HepG2 (cell line): Measurements from ENCODE around the gene CNOT8. TPM values are rescaled to one million over a fixed set of nuclear protein-coding genes. Genes with fewer than 3 reads are reported as not detected.

Source experiments
- ATAC-seq: fragments of 200-7000 bp; cut with Tn5 transposase; 3 replicates; pipeline ENCODE4 v1.9.1; 2020; ENCODE audit warnings: mild to moderate bottlenecking, moderate library complexity
- Bru-seq: library from RNA; stranded (reverse); fragments of 400-500 nt; gene quantifications from one replicate; lab custom pipeline; 2021; lab: Mats Ljungman, UMichigan
- BruChase-seq, 2 experiments: library from RNA; stranded (reverse); fragments of 400-500 nt; gene quantifications; one replicate each; lab custom pipeline; 2021; lab: Mats Ljungman, UMichigan
- BruUV-seq: library from RNA; stranded (reverse); fragments of 400-500 nt; replicated peaks from 2 replicates; lab custom pipeline; 2021; lab: Mats Ljungman, UMichigan
- CTCF ChIA-PET: fragments of 300-600 bp; formaldehyde crosslinking; extraction: SDS; loops from one replicate; lab custom pipeline; 2021; ENCODE audit warnings: low total read pairs, inconsistent platforms, low intra/inter-chr PET ratio; lab: Yijun Ruan, JAX
- POLR2A ChIA-PET: fragments of 350-600 bp; sonication (Branson Sonifier 250); formaldehyde crosslinking; loops from one replicate; lab custom pipeline; 2020; ENCODE audit warnings: antibody characterized with exemption, inconsistent platforms; lab: Yijun Ruan, JAX
- DNase-seq: peaks from one replicate; pipeline ENCODE4 v3.0.0-alpha.2; 2015; ENCODE audit warnings: low spot score
- FAIRE-seq: peaks from 3 replicates; lab custom pipeline; 2011; peaks lifted over from hg19 to GRCh38; lab: Jason Lieb, UNC
- H2AFZ ChIP-seq: one replicate; pipeline ENCODE4 v1.6.1; 2011; ENCODE audit warnings: low read length, inconsistent platforms
- H3K27ac ChIP-seq: fragments of 300-600 bp; 3 replicates; pipeline ENCODE4 v1.8.0; 2011; ENCODE audit warnings: mixed run types, mild to moderate bottlenecking, mixed read lengths, low read length, inconsistent platforms; ENCODE audit not compliant: insufficient read depth; ENCODE audit errors: extremely low read length
- H3K27me3 ChIP-seq, 2 experiments: fragments of 200-600 bp in 1 of 2; 2 replicates in 1 of 2; 3 replicates in 1 of 2; pipeline versions ENCODE4 v1.6.0 to v1.8.0; 2011; ENCODE audit warnings: low read length in 2 of 2, mild to moderate bottlenecking in 2 of 2, moderate library complexity in 2 of 2, inconsistent platforms in 1 of 2; ENCODE audit not compliant: insufficient read depth in 2 of 2, control insufficient read depth in 1 of 2
- H3K36me3 ChIP-seq, 2 experiments: fragments of 200-600 bp in 1 of 2; replicated peaks in 1 of 2; 2 replicates in 1 of 2; 3 replicates in 1 of 2; pipeline versions ENCODE4 v1.5.1 to v1.8.0; 2011; ENCODE audit warnings: low read length in 2 of 2, inconsistent platforms in 1 of 2; ENCODE audit not compliant: insufficient read depth in 2 of 2, control insufficient read depth in 1 of 2
- H3K4me1 ChIP-seq: 2 replicates; pipeline ENCODE4 v1.5.1; 2012; ENCODE audit warnings: low read length, inconsistent platforms; ENCODE audit not compliant: insufficient read depth
- H3K4me2 ChIP-seq: 2 replicates; pipeline ENCODE4 v1.6.0; 2011; ENCODE audit warnings: low read depth, low read length, inconsistent platforms
- H3K4me3 ChIP-seq, 3 experiments: fragments of 200-600 bp in 1 of 3; sonication (generic), shearing (Covaris generic) in 1 of 3; replicated peaks in 1 of 3; 2 replicates each; pipeline ENCODE4 v1.5.1; 2011 to 2016; ENCODE audit warnings: low read length in 3 of 3, inconsistent platforms in 2 of 3, low read depth in 2 of 3, mild to moderate bottlenecking in 2 of 3, control low read depth in 1 of 3, mixed read lengths in 1 of 3; ENCODE audit not compliant: insufficient read depth in 1 of 3
- H3K79me2 ChIP-seq: one replicate; pipeline ENCODE4 v1.6.1; 2011; ENCODE audit warnings: low read length, inconsistent platforms; ENCODE audit not compliant: insufficient read depth
- H3K9ac ChIP-seq: 2 replicates; pipeline ENCODE4 v1.6.0; 2011; ENCODE audit warnings: mild to moderate bottlenecking, low read depth, low read length, inconsistent platforms; ENCODE audit not compliant: insufficient read depth
- H3K9me3 ChIP-seq: 2 replicates; pipeline ENCODE4 v1.5.1; 2012; ENCODE audit warnings: mild to moderate bottlenecking, low read length
- H4K20me1 ChIP-seq: 2 replicates; pipeline ENCODE4 v1.6.0; 2011; ENCODE audit warnings: inconsistent platforms, mild to moderate bottlenecking, low read length, moderate library complexity; ENCODE audit not compliant: insufficient read depth
- ARID2 ChIP-seq: sonication (generic); formaldehyde crosslinking; IDR thresholded peaks from 2 replicates; pipeline ENCODE4 v1.8.1; 2022; ENCODE audit warnings: mild to moderate bottlenecking, missing genetic modification reagents, borderline replicate concordance
- BORCS8-MEF2B ChIP-seq: sonication (generic); formaldehyde crosslinking; IDR thresholded peaks from 2 replicates; pipeline ENCODE4 v1.8.0; 2022; ENCODE audit warnings: mild to moderate bottlenecking, missing genetic modification reagents
- KAT8 ChIP-seq: IDR thresholded peaks from 2 replicates; pipeline ENCODE4 v1.6.1; 2016; ENCODE audit warnings: missing genetic modification reagents, missing compliant biosample characterization
- LCORL ChIP-seq, 2 experiments: fragments of 450-650 bp in 1 of 2; sonication (generic) in 1 of 2; formaldehyde crosslinking in 1 of 2; IDR thresholded peaks; 2 replicates each; pipeline versions ENCODE4 v1.5.0 to v1.6.1; 2017 to 2020; ENCODE audit warnings: antibody characterized with exemption in 1 of 2, missing genetic modification reagents in 1 of 2
- POLR2A ChIP-seq, 2 experiments: IDR thresholded peaks; 2 replicates each; pipeline ENCODE4 v1.6.1; 2011; ENCODE audit warnings: low read depth in 2 of 2, low read length in 2 of 2, mild to moderate bottlenecking in 1 of 2, moderate library complexity in 1 of 2; ENCODE audit not compliant: insufficient read depth in 1 of 2
- RAD21 ChIP-seq: fragments of 450-650 bp; formaldehyde crosslinking; IDR thresholded peaks from 2 replicates; pipeline ENCODE4 v1.5.0; 2020; ENCODE audit warnings: mild to moderate bottlenecking
- TARDBP ChIP-seq: sonication (generic); formaldehyde crosslinking; IDR thresholded peaks from 2 replicates; pipeline ENCODE4 v1.8.0; 2022; ENCODE audit warnings: mild to moderate bottlenecking, missing genetic modification reagents
- ZBTB20 ChIP-seq: sonication (generic); formaldehyde crosslinking; IDR thresholded peaks from 2 replicates; pipeline ENCODE4 v1.8.1; 2023; ENCODE audit warnings: missing genetic modification reagents, low read depth, mild to moderate bottlenecking, borderline replicate concordance
- ZBTB42 ChIP-seq: sonication (generic); formaldehyde crosslinking; IDR thresholded peaks from 2 replicates; pipeline ENCODE4 v1.5.0; 2020; ENCODE audit warnings: mild to moderate bottlenecking, missing genetic modification reagents
- ZNF335 ChIP-seq: sonication (generic); formaldehyde crosslinking; IDR thresholded peaks from 2 replicates; pipeline ENCODE4 v1.4.0; 2020; ENCODE audit warnings: missing genetic modification reagents
- ZNF619 ChIP-seq: sonication (generic); formaldehyde crosslinking; IDR thresholded peaks from 2 replicates; pipeline ENCODE4 v1.4.0; 2020; ENCODE audit warnings: mild to moderate bottlenecking, missing genetic modification reagents
- ZNF724P ChIP-seq: sonication (generic); formaldehyde crosslinking; IDR thresholded peaks from 2 replicates; pipeline ENCODE4 v1.8.0; 2022; ENCODE audit warnings: missing genetic modification reagents, borderline replicate concordance
- ZSCAN30 ChIP-seq: sonication (generic); formaldehyde crosslinking; IDR thresholded peaks from 2 replicates; pipeline ENCODE4 v1.5.0; 2020; ENCODE audit warnings: mild to moderate bottlenecking, missing genetic modification reagents
- WGBS: methylation state at CpG from one replicate; pipeline ENCODE4 v1.1.6; 2017; ENCODE audit warnings: low lambda C conversion rate; 5-methylcytosine and 5-hydroxymethylcytosine counted together
- in situ Hi-C: cut with HindIII; loops from 2 replicates; pipeline ENCODE4 v1.10.0; 2017; ENCODE audit warnings: low pct_unique_long_range_greater_than_20kb; ENCODE audit not compliant: extremely low pct_ligation_motif_present
- intact Hi-C: fragments of 100-400 bp; cut with micrococcal nuclease; formaldehyde crosslinking; loops from one replicate; pipeline ENCODE4 v1.10.0; 2022; ENCODE audit not compliant: unreplicated experiment
- long read RNA-seq, 2 experiments: library from RNA in 1 of 2; library from polyadenylated mRNA in 1 of 2; stranded (forward) in 1 of 2; unstranded in 1 of 2; transcript quantifications; one replicate each; pipeline ENCODE4 v2.0.0, GENCODE V29; 2019 to 2022
- polyA minus RNA-seq, 3 experiments: library from RNA; depleted of rRNA, polyadenylated mRNA; stranded (reverse); fragments of >200 nt; gene quantifications; 2 replicates each; pipeline ENCODE4 v1.2.3, GENCODE V29; 2011; ENCODE audit warnings: low replicate concordance in 1 of 3
- polyA plus RNA-seq, 8 experiments: library from polyadenylated mRNA; depleted of rRNA in 3 of 8; stranded (reverse) in 7 of 8; unstranded in 1 of 8; fragments of >200 nt; fragmentation: Illumina TruSeq in 4 of 8; extraction: Trizol in 4 of 8; gene quantifications; 2 replicates each; pipeline versions ENCODE4 v1.2.1 to v1.2.3, GENCODE V29; 2011 to 2016; ENCODE audit warnings: low read depth in 4 of 8, missing spikeins in 1 of 8, mixed read lengths in 1 of 8; ENCODE audit not compliant: insufficient read depth in 1 of 8
- total RNA-seq, 5 experiments: library from RNA; depleted of rRNA; stranded (reverse); fragments of >200 nt; fragmentation: Illumina TruSeq; extraction: Trizol; gene quantifications; 2 replicates each; pipeline ENCODE4 v1.2.3, GENCODE V29; 2016; ENCODE audit warnings: low read depth in 1 of 5
- TF ChIP-seq, protein P1 (sequence below): sonication (generic); formaldehyde crosslinking; IDR thresholded peaks from 2 replicates; pipeline ENCODE4 v1.8.0; 2023; ENCODE audit warnings: mild to moderate bottlenecking, missing genetic modification reagents
- TF ChIP-seq, protein P2 (sequence below): IDR thresholded peaks from 2 replicates; pipeline ENCODE4 v1.6.1; 2016; ENCODE audit warnings: low read depth, borderline replicate concordance
- TF ChIP-seq, protein P3 (sequence below): IDR thresholded peaks from 2 replicates; pipeline ENCODE4 v1.6.1; 2016

CNOT8 gene
- total RNA-seq (2016; rRNA removed; fragmentation: Illumina TruSeq; extraction: Trizol): 37.1 and 50.3 TPM in 2 replicates
- total RNA-seq (2016; cell fraction: cytosol; rRNA removed; fragmentation: Illumina TruSeq; extraction: Trizol; ENCODE audit: low read depth): 8.5 and 9.5 TPM in 2 replicates
- 38.6 and 50.3 TPM in 2 replicates for total RNA-seq (2016; cell fraction: insoluble cytoplasmic fraction; rRNA removed; fragmentation: Illumina TruSeq; extraction: Trizol)
- 21.9 and 23.8 TPM in 2 replicates for total RNA-seq (2016; cell fraction: membrane; rRNA removed; fragmentation: Illumina TruSeq; extraction: Trizol)
- total RNA-seq (2016; cell fraction: nucleus; rRNA removed; fragmentation: Illumina TruSeq; extraction: Trizol): 27.1 and 28.0 TPM in 2 replicates
- polyA plus RNA-seq (2011; rRNA removed): 63.8 and 74.9 TPM in 2 replicates
- 63.2 and 67.0 TPM in 2 replicates for polyA plus RNA-seq (2011; cell fraction: cytosol; rRNA removed)
- 46.3 and 57.5 TPM in 2 replicates for polyA plus RNA-seq (2011; cell fraction: nucleus; rRNA removed)
- 54.8 and 56.2 TPM in 2 replicates for polyA plus RNA-seq (2012)
- 4.1 and 5.1 TPM in 2 replicates for polyA plus RNA-seq (2016; cell fraction: cytosol; fragmentation: Illumina TruSeq; extraction: Trizol; ENCODE audit: low read depth)
- 41.9 and 42.7 TPM in 2 replicates for polyA plus RNA-seq (2016; cell fraction: insoluble cytoplasmic fraction; fragmentation: Illumina TruSeq; extraction: Trizol; ENCODE audit: low read depth)
- polyA plus RNA-seq (2016; cell fraction: membrane; fragmentation: Illumina TruSeq; extraction: Trizol; ENCODE audit: low read depth): 12.2 and 12.5 TPM in 2 replicates
- 48.0 and 49.6 TPM in 2 replicates for polyA plus RNA-seq (2016; cell fraction: nucleus; fragmentation: Illumina TruSeq; extraction: Trizol; ENCODE audit: insufficient read depth, low read depth)
- 31.6 and 52.4 TPM in 2 replicates for polyA minus RNA-seq (2011; rRNA and poly(A)+ RNA removed; ENCODE audit: low replicate concordance)
- polyA minus RNA-seq (2011; cell fraction: cytosol; rRNA and poly(A)+ RNA removed): 51.4 and 54.3 TPM in 2 replicates
- polyA minus RNA-seq (2011; cell fraction: nucleus; rRNA and poly(A)+ RNA removed): 35.0 and 39.0 TPM in 2 replicates
- percentile 83 among the genes with signal in this experiment for Bru-seq, nascent RNA
- percentile 91 among the genes with signal in this experiment for BruChase-seq, experiment 1, labeled RNA remaining after a 6-hour chase
- BruChase-seq, experiment 2, labeled RNA remaining after a 2-hour chase: percentile 91 among the genes with signal in this experiment
- long read RNA-seq, experiment 1, transcript CNOT8-202 (7 exons, 2,604 nt): minor isoform, 5 of 45 reads
- long read RNA-seq, experiment 1, transcript CNOT8-201 (7 exons, 2,528 nt): major isoform, 18 of 45 reads
- long read RNA-seq, experiment 1, partial matches to known transcripts: 6 of 45 reads
- long read RNA-seq, experiment 1, other reads (novel, unspliced or antisense): 7 of 45 reads
- long read RNA-seq, experiment 2, transcript CNOT8-202 (7 exons, 2,604 nt): minor isoform, 5 of 59 reads
- long read RNA-seq, experiment 2, transcript CNOT8-201 (7 exons, 2,528 nt): major isoform, 10 of 59 reads
- long read RNA-seq, experiment 2, partial matches to known transcripts: 32 of 59 reads
- long read RNA-seq, experiment 2, other reads (novel, unspliced or antisense): 7 of 59 reads

DNA sequence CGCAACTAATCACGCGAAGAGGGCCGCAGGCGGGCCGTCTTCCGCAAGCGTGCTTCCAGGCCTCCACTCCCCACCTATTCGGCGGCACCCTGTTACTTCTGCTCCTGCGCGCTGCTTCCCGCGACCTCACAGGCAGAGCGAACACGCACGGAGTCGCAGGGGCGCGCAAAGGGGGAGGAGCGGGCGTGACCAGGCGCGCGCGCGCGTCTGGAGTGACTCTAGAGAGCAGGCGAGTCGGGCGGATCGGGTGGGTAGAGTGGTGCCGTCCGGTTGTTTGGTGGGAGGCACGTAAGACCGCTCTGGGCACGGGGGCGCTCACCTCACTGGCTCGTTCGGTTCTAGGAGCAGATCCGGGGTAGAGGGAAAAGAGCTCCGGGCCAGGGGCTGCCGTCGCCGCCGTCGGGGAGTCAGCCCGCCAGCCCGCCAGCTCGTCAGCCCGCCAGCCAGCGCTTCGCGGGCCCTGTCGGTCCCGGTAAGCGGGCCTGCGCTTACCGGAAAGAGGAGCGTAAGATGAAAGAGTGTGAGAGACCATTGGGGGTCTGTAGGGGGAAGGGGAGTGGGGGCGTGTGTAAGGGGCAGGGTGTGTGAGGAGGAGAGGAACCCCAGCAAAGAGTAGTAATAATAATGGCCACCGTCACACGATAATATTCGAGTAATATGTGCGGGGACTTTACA is at the start of gene CNOT8:
TSS of gene CNOT8 (plus strand) at position 331 of the 675 bp plus-strand sequence. CDS start 4,652 bp downstream, outside the sequence.
- H3K9ac ChIP-seq: peak within 1 kb of the TSS; percentile 87
- under 1% methylated on average over 46 of the region's 65 CpGs for WGBS
- peak within 1 kb of the TSS; percentile 95 for H3K4me2 ChIP-seq
- FAIRE-seq (peak; percentile 51), ATAC-seq (peak; percentile 89), DNase-seq (peak; percentile 94)
- ChIA-PET CTCF (no interaction called here), POLR2A (interaction anchor here (0.5 to 2.9 kb wide), 15 partner anchors 8 to 820 kb away, joined by 3 to 35 read pairs (median 5); partner anchors contain the start of genes FAM114A2, FAXDC2, GEMIN5 and MFAP3)
- peaks cover 2 to 10% of the 10 kb centered on the region in 2 experiments; a peak in 3 of 5 replicates for H3K36me3 ChIP-seq
- no peaks in the 10 kb centered on the region for H3K9me3 ChIP-seq
- peak within 1 kb of the TSS; percentile 99 for H3K27ac ChIP-seq
- in situ Hi-C loops (no loop called here), intact Hi-C loops (loop anchor here (1.0 to 5.0 kb wide), 4 partner anchors 41 to 206 kb away; partner anchors contain the start of gene LARP1)
- no TSS peak for BruUV-seq
- no peak within 1 kb of the TSS for H2AFZ ChIP-seq
- H3K4me1 ChIP-seq: peaks cover 41% of the 10 kb centered on the region
- H3K27me3 ChIP-seq: peaks cover 0 to 4% of the 10 kb centered on the region in 2 experiments; a peak in 1 of 5 replicates
- peaks cover 47% of the 10 kb centered on the region for H3K79me2 ChIP-seq
- H3K4me3 ChIP-seq: peak within 1 kb of the TSS; percentile 78 to 93 (median 85)
- H4K20me1 ChIP-seq: peaks cover 27% of the 10 kb centered on the region
- TF ChIP-seq TARDBP (CRISPR knock-in tag): peak; percentile 91
- peak; percentile 80 for TF ChIP-seq KAT8
- TF ChIP-seq, protein P1, sequence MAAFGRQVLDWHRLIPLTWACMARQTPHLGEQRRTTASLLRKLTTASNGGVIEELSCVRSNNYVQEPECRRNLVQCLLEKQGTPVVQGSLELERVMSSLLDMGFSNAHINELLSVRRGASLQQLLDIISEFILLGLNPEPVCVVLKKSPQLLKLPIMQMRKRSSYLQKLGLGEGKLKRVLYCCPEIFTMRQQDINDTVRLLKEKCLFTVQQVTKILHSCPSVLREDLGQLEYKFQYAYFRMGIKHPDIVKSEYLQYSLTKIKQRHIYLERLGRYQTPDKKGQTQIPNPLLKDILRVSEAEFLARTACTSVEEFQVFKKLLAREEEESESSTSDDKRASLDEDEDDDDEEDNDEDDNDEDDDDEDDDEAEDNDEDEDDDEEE (CRISPR knock-in tag): no peak; the same call in 1 of the 2 replicates
- TF ChIP-seq ZBTB20 (CRISPR knock-in tag): no peak; the same call in 1 of the 2 replicates
- no peak for TF ChIP-seq LCORL (IDR thresholded peaks at IDR 0.05)
- TF ChIP-seq LCORL (CRISPR knock-in tag; IDR thresholded peaks at IDR 0.05): peak; percentile 56
- 0 out of 2 replicates have a peak, but pooled peaks have one; percentile 64 for TF ChIP-seq BORCS8-MEF2B
- 0 out of 2 replicates have a peak, but pooled peaks have one; percentile 38 for TF ChIP-seq ZNF619 (CRISPR knock-in tag)
- peak; percentile 73 to 83 for TF ChIP-seq POLR2A (IDR thresholded peaks at IDR 0.05; ENCODE audit: insufficient read depth in 1 of 2, low read depth in 2 of 2, low read length in 2 of 2)
- 0 out of 2 replicates have a peak, but pooled peaks have one; percentile 16 for TF ChIP-seq ZNF335 (CRISPR knock-in tag)
- TF ChIP-seq RAD21 (CRISPR knock-in tag): peak; percentile 20; the same call in 1 of the 2 replicates
- TF ChIP-seq ZSCAN30: no peak
- 0 out of 2 replicates have a peak, but pooled peaks have one; percentile 65 for TF ChIP-seq ZBTB42
- TF ChIP-seq, protein P2, sequence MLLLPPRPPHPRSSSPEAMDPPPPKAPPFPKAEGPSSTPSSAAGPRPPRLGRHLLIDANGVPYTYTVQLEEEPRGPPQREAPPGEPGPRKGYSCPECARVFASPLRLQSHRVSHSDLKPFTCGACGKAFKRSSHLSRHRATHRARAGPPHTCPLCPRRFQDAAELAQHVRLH (CRISPR knock-in tag): peak; percentile 67
- no peak for TF ChIP-seq ARID2 (CRISPR knock-in tag)
- no peak for TF ChIP-seq ZNF724P (CRISPR knock-in tag)
- TF ChIP-seq, protein P3, sequence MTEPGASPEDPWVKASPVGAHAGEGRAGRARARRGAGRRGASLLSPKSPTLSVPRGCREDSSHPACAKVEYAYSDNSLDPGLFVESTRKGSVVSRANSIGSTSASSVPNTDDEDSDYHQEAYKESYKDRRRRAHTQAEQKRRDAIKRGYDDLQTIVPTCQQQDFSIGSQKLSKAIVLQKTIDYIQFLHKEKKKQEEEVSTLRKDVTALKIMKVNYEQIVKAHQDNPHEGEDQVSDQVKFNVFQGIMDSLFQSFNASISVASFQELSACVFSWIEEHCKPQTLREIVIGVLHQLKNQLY (CRISPR knock-in tag): peak; percentile 82
